Lung (tissue), 12 donors: Measurements from ENCODE around the gene CNTNAP2. TPM values are rescaled to one million over a fixed set of nuclear protein-coding genes. Genes with fewer than 3 reads are reported as not detected.

Experiments
- ATAC-seq: fragments of 200-7000 bp; cut with Tn5 transposase; one replicate; pipeline ENCODE4 v1.9.1; 2020; ENCODE audit warnings: moderate number of reproducible peaks; ENCODE audit not compliant: insufficient read depth, low FRiP score
- DNase-seq, 3 donors: peaks; one replicate each; pipeline ENCODE4 v3.0.0-alpha.2; 2013 to 2017
- H3K27ac ChIP-seq, 2 donors: one replicate each; pipeline ENCODE4 v1.5.1; 2013; ENCODE audit warnings: mild to moderate bottlenecking in 2 of 2, moderate library complexity in 2 of 2, control low read depth in 1 of 2, inconsistent platforms in 1 of 2, low read depth in 1 of 2, low read length in 1 of 2
- H3K27me3 ChIP-seq, 3 donors: one replicate each; pipeline ENCODE4 v1.5.1; 2013; ENCODE audit warnings: low read length in 2 of 3; ENCODE audit not compliant: control insufficient read depth in 3 of 3, insufficient read depth in 3 of 3
- H3K36me3 ChIP-seq, 4 donors: one replicate each; pipeline ENCODE4 v1.5.1; 2013; ENCODE audit warnings: low read length in 4 of 4, mild to moderate bottlenecking in 1 of 4, moderate library complexity in 1 of 4; ENCODE audit not compliant: control insufficient read depth in 4 of 4, insufficient read depth in 4 of 4
- H3K4me1 ChIP-seq, 5 donors: one replicate each; pipeline ENCODE4 v1.5.1; 2013; ENCODE audit warnings: low read length in 5 of 5, mild to moderate bottlenecking in 2 of 5, moderate library complexity in 1 of 5; ENCODE audit not compliant: control insufficient read depth in 5 of 5, insufficient read depth in 5 of 5
- H3K4me3 ChIP-seq: one replicate; pipeline ENCODE4 v1.5.1; 2013; ENCODE audit warnings: mild to moderate bottlenecking, control low read depth, moderate library complexity
- H3K9ac ChIP-seq, 2 donors: one replicate each; pipeline ENCODE4 v1.5.1; 2013; ENCODE audit warnings: low read length in 2 of 2, control low read depth in 1 of 2; ENCODE audit not compliant: insufficient read depth in 1 of 2
- H3K9me3 ChIP-seq, 4 donors: one replicate each; pipeline ENCODE4 v1.5.1; 2013; ENCODE audit warnings: low read length in 3 of 4, mild to moderate bottlenecking in 1 of 4, moderate library complexity in 1 of 4; ENCODE audit not compliant: control insufficient read depth in 4 of 4, insufficient read depth in 3 of 4
- CTCF ChIP-seq: IDR thresholded peaks from 2 replicates; pipeline ENCODE4 v1.5.1; 2012; ENCODE audit warnings: mild to moderate bottlenecking; ENCODE audit errors: control extremely low read depth, extremely low read depth
- WGBS, 2 donors: extraction: QIAGEN DNeasy Blood & Tissue Kit; methylation state at CpG; one replicate each; pipeline ENCODE4 v1.1.7; 2013; 5-methylcytosine and 5-hydroxymethylcytosine counted together
- polyA plus RNA-seq, 2 donors: library from polyadenylated mRNA; stranded (reverse); fragments of 200-250 nt; gene quantifications; one replicate each; pipeline ENCODE4 v1.2.1, GENCODE V29; 2013
- total RNA-seq, 2 donors: library from RNA; depleted of rRNA in 1 of 2; stranded (reverse); fragments of >200 nt in 1 of 2; gene quantifications; one replicate each; pipeline ENCODE4 v1.2.1, GENCODE V29; 2014 to 2021
- donor health status: control.
- donor health status: control.
- donor health status: Bipolar disorder and iron deficiency.
- donor health status: healthy.
- donor health status: DM: yes; HTN: yes; CAD: no.

CNTNAP2 gene
- total and polyA plus RNA-seq, 4 donors, result 0.18 to 45.3 (median 0.52) TPM

GRCh38 chr7:147443942-147444341, 1327.3 kb downstream of the CNTNAP2 start:
- TF ChIP-seq CTCF, result no peak
- ATAC-seq, result no peak
- 72 to 79% methylated on average over 2 of the region's 2 CpGs for WGBS, 2 donors
- Histone ChIP-seq H3K36me3 (no peaks in the 10 kb centered on the region), H3K27ac (no peak overlapping the region), H3K4me1 (no peaks in the 10 kb centered on the region), H3K9ac (no peak overlapping the region), H3K9me3 (peaks cover 0 to 7% (median 0%) of the 10 kb centered on the region in 4 donors), H3K27me3 (no peaks in the 10 kb centered on the region), H3K4me3 (no peak overlapping the region)
- DNase-seq, result no peak

GRCh38 chr7:147452816-147453215, 1336.2 kb downstream of the CNTNAP2 start:
- ATAC-seq, result no peak
- no peak for DNase-seq
- H3K27ac ChIP-seq, result no peak overlapping the region
- H3K4me3 ChIP-seq, result no peak overlapping the region
- no peaks in the 10 kb centered on the region for H3K9me3 ChIP-seq
- WGBS, 2 donors, result 73 to 90% methylated on average over 1 of the region's 1 CpG
- TF ChIP-seq CTCF, result no peak
- H3K36me3 ChIP-seq, result no peaks in the 10 kb centered on the region
- H3K4me1 ChIP-seq, result peaks cover 0 to 8% (median 0%) of the 10 kb centered on the region in 5 donors
- no peaks in the 10 kb centered on the region for H3K27me3 ChIP-seq
- no peak overlapping the region for H3K9ac ChIP-seq

GRCh38 chr7:147465223-147465622, 1348.6 kb downstream of the CNTNAP2 start:
- WGBS, 2 donors, result 99% methylated on average over 2 of the region's 2 CpGs
- ATAC-seq, result no peak
- Histone ChIP-seq H3K36me3 (no peaks in the 10 kb centered on the region), H3K4me1 (no peaks in the 10 kb centered on the region), H3K4me3 (no peak overlapping the region), H3K27me3 (no peaks in the 10 kb centered on the region), H3K9me3 (no peaks in the 10 kb centered on the region), H3K9ac (no peak overlapping the region), H3K27ac (no peak overlapping the region)
- no peak for TF ChIP-seq CTCF
- no peak for DNase-seq

- TF ChIP-seq CTCF, result no peak
- H3K27ac ChIP-seq, result no peak overlapping the region
- no peak overlapping the region for H3K9ac ChIP-seq
- DNase-seq (no peak), ATAC-seq (no peak)
- no peaks in the 10 kb centered on the region for H3K36me3 ChIP-seq
- H3K9me3 ChIP-seq, result no peaks in the 10 kb centered on the region
- no peaks in the 10 kb centered on the region for H3K27me3 ChIP-seq
- no peak overlapping the region for H3K4me3 ChIP-seq
- no peaks in the 10 kb centered on the region for H3K4me1 ChIP-seq
Observed at GRCh38 chr7:147472556-147472955, 1356.0 kb downstream of the CNTNAP2 start.
